Body of pancreas (tissue), 4 donors: ENCODE measurements around the gene MS4A13. TPM values are rescaled to one million over a fixed set of nuclear protein-coding genes. Genes with fewer than 3 reads are reported as not detected.

Experiments used
- ATAC-seq: fragments of 150-250 bp; one replicate; pipeline ENCODE4 v1.9.1; 2016
- DNase-seq, 4 donors: peaks; one replicate each; pipeline ENCODE4 v3.0.0-alpha.2; 2019
- H3K27ac ChIP-seq, 4 donors: fragments of 200-600 bp; sonication (generic); 1 replicate in 3 of 4; 2 replicates in 1 of 4; pipeline versions ENCODE4 v1.5.1 to v1.6.1; 2016 to 2019; ENCODE audit warnings: mild to moderate bottlenecking in 1 of 4, mixed read lengths in 1 of 4, moderate library complexity in 1 of 4
- H3K27me3 ChIP-seq, 2 donors: fragments of 200-600 bp; sonication (generic); one replicate each; pipeline ENCODE4 v1.6.0; 2016; ENCODE audit warnings: mild to moderate bottlenecking in 1 of 2
- H3K36me3 ChIP-seq, 2 donors: fragments of 200-600 bp; sonication (generic); replicated peaks in 1 of 2; 2 replicates each; pipeline ENCODE4 v1.5.1; 2016; ENCODE audit warnings: low read depth in 2 of 2; ENCODE audit not compliant: insufficient read depth in 1 of 2
- H3K4me1 ChIP-seq: fragments of 200-600 bp; sonication (generic); one replicate; pipeline ENCODE4 v1.6.0; 2016
- H3K4me3 ChIP-seq, 2 donors: fragments of 200-600 bp; sonication (generic); 1 replicate in 1 of 2; 2 replicates in 1 of 2; pipeline ENCODE4 v1.5.1; 2016 to 2019
- H3K9me3 ChIP-seq, 3 donors: fragments of 200-600 bp; sonication (generic); 1 replicate in 2 of 3; 2 replicates in 1 of 3; pipeline ENCODE4 v1.5.1; 2016
- POLR2A ChIP-seq, 3 donors: fragments of 450-650 bp; IDR thresholded peaks; one replicate each; pipeline ENCODE4 v1.6.1; 2016; ENCODE audit warnings: antibody characterized with exemption in 3 of 3, mild to moderate bottlenecking in 2 of 3
- WGBS, 2 donors: methylation state at CpG; one replicate each; pipeline ENCODE4 v1.1.5; 2017; 5-methylcytosine and 5-hydroxymethylcytosine counted together
- intact Hi-C: fragments of 100-400 bp; cut with DNase I; formaldehyde crosslinking; loops from one replicate; pipeline ENCODE4 v1.15.1; 2023
- total RNA-seq, 2 donors: library from RNA; depleted of rRNA; stranded (reverse); fragments of >200 nt; gene quantifications; one replicate each; pipeline ENCODE4 v1.1.0, GENCODE V29; 2016
- TF ChIP-seq, protein P1 (sequence below), 7 experiments: fragments of 450-650 bp in 4 of 7; fragments of 200-600 bp in 3 of 7; sonication (generic) in 3 of 7; IDR thresholded peaks; one replicate each; pipeline ENCODE4 v1.5.1; 2016 to 2019; ENCODE audit warnings: antibody characterized with exemption in 7 of 7

MS4A13 gene
- total RNA-seq, 2 donors from 2014 or later, result not detected

DNA sequence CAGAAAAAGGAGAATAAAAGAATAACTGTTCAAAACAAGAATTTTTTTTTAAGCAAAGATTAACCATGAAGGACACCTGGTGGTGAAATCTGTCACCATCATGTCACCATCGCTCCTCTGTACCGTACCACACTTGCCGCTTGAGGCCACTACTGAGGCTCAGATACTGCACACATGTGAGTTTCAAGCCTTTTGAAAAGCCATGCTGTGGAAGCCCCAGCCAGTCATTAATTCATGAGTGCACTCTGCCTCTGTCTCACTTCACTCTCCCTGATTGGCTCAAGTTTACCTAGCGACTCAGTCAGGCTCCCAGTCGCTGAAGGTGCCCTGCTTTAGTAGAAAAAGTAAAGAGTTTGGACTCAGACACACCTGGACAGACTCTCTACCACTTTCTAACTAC lies 29.2 kb upstream of the MS4A13 start:
- ATAC-seq (peak; percentile 71), DNase-seq (peak; percentile 45 to 61 (median 57))
- intact Hi-C loops, result no loop called here
- Histone ChIP-seq H3K27me3 (no peaks in the 10 kb centered on the region), H3K27ac (no peak overlapping the region), H3K36me3 (no peaks in the 10 kb centered on the region), H3K9me3 (no peaks in the 10 kb centered on the region), H3K4me1 (no peaks in the 10 kb centered on the region), H3K4me3 (no peak overlapping the region)
- 37 to 46% methylated on average over 5 of the region's 5 CpGs for WGBS, 2 donors
- no peak for TF ChIP-seq POLR2A (IDR thresholded peaks at IDR 0.05)
- TF ChIP-seq, protein P1, sequence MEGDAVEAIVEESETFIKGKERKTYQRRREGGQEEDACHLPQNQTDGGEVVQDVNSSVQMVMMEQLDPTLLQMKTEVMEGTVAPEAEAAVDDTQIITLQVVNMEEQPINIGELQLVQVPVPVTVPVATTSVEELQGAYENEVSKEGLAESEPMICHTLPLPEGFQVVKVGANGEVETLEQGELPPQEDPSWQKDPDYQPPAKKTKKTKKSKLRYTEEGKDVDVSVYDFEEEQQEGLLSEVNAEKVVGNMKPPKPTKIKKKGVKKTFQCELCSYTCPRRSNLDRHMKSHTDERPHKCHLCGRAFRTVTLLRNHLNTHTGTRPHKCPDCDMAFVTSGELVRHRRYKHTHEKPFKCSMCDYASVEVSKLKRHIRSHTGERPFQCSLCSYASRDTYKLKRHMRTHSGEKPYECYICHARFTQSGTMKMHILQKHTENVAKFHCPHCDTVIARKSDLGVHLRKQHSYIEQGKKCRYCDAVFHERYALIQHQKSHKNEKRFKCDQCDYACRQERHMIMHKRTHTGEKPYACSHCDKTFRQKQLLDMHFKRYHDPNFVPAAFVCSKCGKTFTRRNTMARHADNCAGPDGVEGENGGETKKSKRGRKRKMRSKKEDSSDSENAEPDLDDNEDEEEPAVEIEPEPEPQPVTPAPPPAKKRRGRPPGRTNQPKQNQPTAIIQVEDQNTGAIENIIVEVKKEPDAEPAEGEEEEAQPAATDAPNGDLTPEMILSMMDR (IDR thresholded peaks at IDR 0.05), result peak; percentile 19 to 80 (median 68)

DNA sequence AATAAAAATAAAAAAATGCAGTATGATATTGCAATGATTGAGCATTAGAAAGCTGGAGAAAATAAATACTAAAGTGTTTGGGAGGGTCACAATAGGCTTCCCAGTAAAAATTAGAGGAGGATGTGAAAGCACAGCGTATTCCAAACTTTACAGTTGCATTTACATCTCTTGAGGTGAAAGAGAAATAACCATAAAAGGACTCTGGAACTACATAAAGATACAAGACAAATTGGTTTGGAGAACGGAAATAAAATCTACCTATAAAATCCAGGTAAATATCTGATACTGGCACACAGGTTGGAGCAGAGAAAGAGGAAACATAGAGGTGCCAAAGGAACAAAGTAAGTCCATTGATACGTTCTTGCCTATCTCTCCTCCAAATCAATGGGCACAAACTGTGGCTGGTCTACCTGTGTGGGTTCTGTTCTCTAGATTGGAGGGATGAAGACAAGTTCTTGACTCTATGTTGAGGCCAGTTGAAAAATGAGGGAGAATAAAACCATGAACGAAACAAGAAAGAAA lies 22.6 kb upstream of the MS4A13 start, which contains the start of gene MS4A12:
MS4A12 (plus strand) TSS at position 291 of the 522 bp plus-strand sequence. CDS start 4,541 bp downstream, outside the sequence.
- Histone ChIP-seq H3K4me1 (no peaks in the 10 kb centered on the region), H3K4me3 (no peak within 1 kb of the TSS), H3K36me3 (no peaks in the 10 kb centered on the region), H3K27ac (no peak within 1 kb of the TSS), H3K9me3 (no peaks in the 10 kb centered on the region), H3K27me3 (no peaks in the 10 kb centered on the region)
- 70% methylated on average over 4 of the region's 4 CpGs for WGBS, 2 donors
- no peak for ATAC-seq
- no peak for DNase-seq
- TF ChIP-seq, protein P1 (IDR thresholded peaks at IDR 0.05), result no peak
- TF ChIP-seq POLR2A (IDR thresholded peaks at IDR 0.05), result no peak
- intact Hi-C loops, result loop anchor here (10.0 kb wide), 1 partner anchor 128 kb away; no protein-coding TSS in a partner anchor

DNA sequence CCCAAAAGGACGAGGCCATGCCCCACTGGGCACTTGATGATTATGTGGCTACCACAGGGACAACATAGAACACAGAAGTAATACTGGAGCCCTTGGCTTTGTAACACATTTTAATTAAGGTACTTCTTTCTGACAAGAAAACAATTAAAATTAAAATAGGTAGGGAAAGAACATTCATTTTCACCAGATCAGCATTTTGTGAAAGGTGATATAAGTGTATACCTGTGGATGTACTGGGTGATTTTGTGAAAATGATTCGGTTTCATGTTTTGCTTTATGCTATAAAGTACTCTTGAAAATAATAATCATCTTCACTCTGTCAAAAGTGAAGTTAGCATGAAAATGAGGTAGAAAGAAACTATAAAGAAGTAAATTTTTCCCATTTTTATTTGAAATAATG lies 21.7 kb upstream of the MS4A13 start:
- no peaks in the 10 kb centered on the region for H3K4me1 ChIP-seq
- H3K27me3 ChIP-seq, result no peaks in the 10 kb centered on the region
- H3K4me3 ChIP-seq, result no peak overlapping the region
- DNase-seq (no peak), ATAC-seq (no peak)
- TF ChIP-seq, protein P1 (IDR thresholded peaks at IDR 0.05), result no peak
- no peak for TF ChIP-seq POLR2A (IDR thresholded peaks at IDR 0.05)
- no peaks in the 10 kb centered on the region for H3K9me3 ChIP-seq
- intact Hi-C loops, result loop anchor here (10.0 kb wide), 1 partner anchor 129 kb away; no protein-coding TSS in a partner anchor
- H3K36me3 ChIP-seq, result no peaks in the 10 kb centered on the region
- WGBS, 2 donors, result 81 to 91% methylated on average over 2 of the region's 2 CpGs
- H3K27ac ChIP-seq, result no peak overlapping the region

DNA sequence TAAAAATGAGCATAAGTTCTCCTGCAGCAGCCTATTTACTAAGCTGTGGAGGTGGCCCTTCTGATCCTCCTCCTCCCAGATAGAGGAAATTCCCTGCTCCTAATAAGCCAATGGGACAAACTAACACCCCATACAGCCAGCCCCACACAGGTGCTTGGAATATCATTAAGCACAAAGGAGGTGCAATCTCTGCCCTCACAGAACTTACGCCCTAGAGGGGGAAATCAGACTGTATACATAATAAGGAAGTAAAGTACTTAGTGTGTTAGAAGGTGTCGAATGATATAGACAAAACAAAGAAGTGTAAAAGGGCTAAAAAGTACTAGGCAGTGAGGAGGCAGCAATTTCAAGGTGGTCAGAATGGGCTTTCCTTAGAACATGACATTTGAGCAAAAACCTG lies 16.8 kb upstream of the MS4A13 start:
- Histone ChIP-seq H3K36me3 (no peaks in the 10 kb centered on the region), H3K27ac (no peak overlapping the region), H3K9me3 (no peaks in the 10 kb centered on the region), H3K4me1 (no peaks in the 10 kb centered on the region), H3K4me3 (no peak overlapping the region), H3K27me3 (no peaks in the 10 kb centered on the region)
- TF ChIP-seq, protein P1 (IDR thresholded peaks at IDR 0.05), result no peak
- TF ChIP-seq POLR2A (IDR thresholded peaks at IDR 0.05), result no peak
- 70 to 89% methylated on average over 2 of the region's 2 CpGs for WGBS, 2 donors
- ATAC-seq (no peak), DNase-seq (no peak)
- intact Hi-C loops, result loop anchor here (10.0 kb wide), 1 partner anchor 134 kb away; no protein-coding TSS in a partner anchor

DNA sequence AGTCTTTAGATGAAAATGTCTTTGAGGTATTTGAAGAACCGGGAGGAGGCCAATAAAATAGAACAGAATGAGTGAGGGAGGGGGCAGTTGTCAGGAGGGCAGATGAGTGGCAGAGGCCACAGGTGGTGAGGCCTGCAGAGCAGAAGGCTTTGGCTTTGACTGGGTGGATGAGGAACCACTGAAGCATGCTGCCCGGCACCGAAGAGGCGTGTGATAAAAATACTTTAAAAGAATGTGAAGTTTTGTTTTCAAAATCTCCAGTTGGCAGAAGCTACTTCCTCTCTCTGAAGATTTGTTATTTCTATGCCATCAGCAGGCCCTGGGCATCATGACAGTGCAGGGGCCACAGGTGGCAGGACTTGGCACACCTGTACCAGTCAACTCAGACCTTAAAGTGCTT lies 16.3 kb upstream of the MS4A13 start:
- no peaks in the 10 kb centered on the region for H3K36me3 ChIP-seq
- H3K27me3 ChIP-seq, result no peaks in the 10 kb centered on the region
- TF ChIP-seq POLR2A (IDR thresholded peaks at IDR 0.05), result no peak
- TF ChIP-seq, protein P1 (IDR thresholded peaks at IDR 0.05), result no peak
- H3K27ac ChIP-seq, result no peak overlapping the region
- H3K9me3 ChIP-seq, result no peaks in the 10 kb centered on the region
- H3K4me3 ChIP-seq, result no peak overlapping the region
- ATAC-seq (no peak), DNase-seq (no peak)
- no peaks in the 10 kb centered on the region for H3K4me1 ChIP-seq
- 58 to 87% methylated on average over 4 of the region's 4 CpGs for WGBS, 2 donors
- intact Hi-C loops, result loop anchor here (10.0 kb wide), 1 partner anchor 134 kb away; no protein-coding TSS in a partner anchor
